GM21447 (cell line): ENCODE results near the gene MAPK1IP1L.
"Not testable (repeated sequence)": the region's sequence is repeated elsewhere in the genome, so short reads cannot be mapped to it uniquely, and the experiment has no call there.

Source experiments
- ATAC-seq: cut with Tn5 transposase; IDR thresholded peaks from one replicate; pipeline ENCODE4 v1.9.1; 2021; ENCODE audit not compliant: unreplicated experiment

Gene MAPK1IP1L

DNA sequence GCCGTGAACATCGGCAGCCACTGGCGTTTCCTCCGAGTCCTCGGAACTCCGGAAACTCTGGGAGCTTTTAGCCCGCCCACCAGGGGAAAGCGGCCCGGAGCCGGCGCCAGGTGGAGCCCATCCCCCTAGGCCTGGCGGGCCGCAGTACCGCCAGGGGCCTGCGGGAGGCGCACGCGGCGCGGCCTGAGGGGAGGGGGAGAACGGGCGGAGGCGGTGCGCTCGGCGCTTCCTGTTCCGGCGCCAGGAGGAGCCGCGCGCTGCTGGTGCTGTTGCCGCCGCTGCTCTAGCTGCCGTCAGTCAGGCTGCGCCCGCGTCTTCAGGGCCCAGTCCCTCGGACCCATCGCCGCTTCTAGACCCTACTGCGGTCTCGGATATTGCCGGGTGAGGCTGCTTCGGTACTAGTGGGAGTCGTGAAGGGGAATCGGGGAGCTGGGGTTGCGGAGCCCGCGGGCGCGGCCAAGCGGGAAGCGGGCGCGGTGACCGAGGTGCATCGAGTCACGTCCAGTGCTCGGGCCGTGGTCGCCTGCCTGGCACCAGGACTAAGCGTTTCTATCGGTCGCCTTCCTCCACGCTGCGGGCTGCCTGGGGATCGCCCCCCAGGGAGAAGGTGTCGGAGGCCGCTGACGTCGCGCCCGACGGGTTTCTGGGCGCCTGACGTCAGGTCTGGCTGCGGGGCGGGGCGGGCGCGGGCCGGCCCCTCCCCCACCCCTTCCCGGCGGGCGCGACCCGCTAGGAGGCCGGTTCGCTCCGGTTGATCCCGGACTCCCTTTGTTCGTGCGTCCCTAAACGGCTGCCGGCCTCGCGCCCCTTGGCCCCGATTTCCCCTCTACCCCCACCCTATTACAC is at the start of gene MAPK1IP1L:
TSS of gene MAPK1IP1L (plus strand) at position 225 of the 846 bp plus-strand sequence. CDS start 10,037 bp downstream, outside the sequence.
- peak; percentile 81 for ATAC-seq

GRCh38 chr14:55005071-55005470 is 46.4 kb upstream of the MAPK1IP1L start:
- no peak for ATAC-seq

- ATAC-seq, result no peak
Observed at GRCh38 chr14:55015006-55015405, 36.4 kb upstream of the MAPK1IP1L start.

DNA sequence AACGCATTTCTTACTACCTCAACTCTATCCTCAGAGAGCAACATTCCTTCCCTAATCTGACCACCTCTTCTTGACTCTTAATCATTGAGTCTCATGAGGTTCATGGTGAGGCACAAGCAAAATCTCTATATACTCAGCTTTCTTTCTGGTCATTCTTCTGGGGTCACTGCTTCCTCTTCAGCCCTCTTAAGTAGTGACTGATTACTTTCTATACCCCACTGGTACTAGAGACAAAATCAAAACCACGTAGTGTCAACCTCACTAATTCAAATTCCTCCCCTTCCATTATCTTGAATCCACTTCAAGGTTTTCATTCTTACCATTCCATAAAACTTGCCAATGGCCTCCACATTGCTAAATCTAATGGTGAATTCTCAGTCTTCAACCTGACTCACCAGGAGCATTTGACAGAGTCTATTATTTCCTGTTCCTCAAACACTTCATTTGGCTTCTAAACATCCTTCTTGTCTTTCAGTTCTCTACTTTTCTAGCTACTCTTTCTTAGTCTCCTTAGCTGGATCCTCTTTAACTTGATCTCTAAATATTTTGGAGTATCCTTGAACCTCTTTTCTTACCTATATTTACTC is 31.4 kb upstream of the MAPK1IP1L start:
- no peak for ATAC-seq

DNA sequence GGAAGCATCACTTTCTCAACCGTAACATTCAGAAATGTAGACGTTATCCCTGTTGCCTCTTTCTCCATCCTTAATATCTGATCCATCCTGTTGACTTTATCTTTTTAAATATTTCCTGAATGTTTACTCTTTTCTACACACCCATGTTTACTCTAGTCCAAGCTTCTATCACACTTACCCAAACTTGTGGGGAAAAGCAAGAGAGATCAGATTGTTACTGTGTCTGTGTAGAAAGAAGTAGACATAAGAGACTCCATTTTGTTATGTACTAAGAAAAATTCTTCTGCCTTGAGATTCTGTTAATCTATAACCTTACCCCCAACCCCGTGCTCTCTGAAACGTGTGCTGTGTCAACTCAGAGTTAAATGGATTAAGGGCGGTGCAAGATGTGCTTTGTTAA is 27.1 kb upstream of the MAPK1IP1L start:
- not testable (repeated sequence) for ATAC-seq

GRCh38 chr14:55025948-55026347 is 25.5 kb upstream of the MAPK1IP1L start:
- no peak for ATAC-seq

GRCh38 chr14:55026441-55026792 is 25.0 kb upstream of the MAPK1IP1L start:
- no peak for ATAC-seq

- peak; percentile 88 for ATAC-seq
Observed at GRCh38 chr14:55026793-55027561, 24.5 kb upstream of the MAPK1IP1L start, which contains the start of the genes SOCS4 and WDHD1. TSS of gene SOCS4 (plus strand) at chr14:55027236. CDS start at chr14:55043042, 15,806 bp downstream. TSS of gene WDHD1 (minus strand) at chr14:55027099. CDS start at chr14:55026787, 312 bp downstream.

DNA sequence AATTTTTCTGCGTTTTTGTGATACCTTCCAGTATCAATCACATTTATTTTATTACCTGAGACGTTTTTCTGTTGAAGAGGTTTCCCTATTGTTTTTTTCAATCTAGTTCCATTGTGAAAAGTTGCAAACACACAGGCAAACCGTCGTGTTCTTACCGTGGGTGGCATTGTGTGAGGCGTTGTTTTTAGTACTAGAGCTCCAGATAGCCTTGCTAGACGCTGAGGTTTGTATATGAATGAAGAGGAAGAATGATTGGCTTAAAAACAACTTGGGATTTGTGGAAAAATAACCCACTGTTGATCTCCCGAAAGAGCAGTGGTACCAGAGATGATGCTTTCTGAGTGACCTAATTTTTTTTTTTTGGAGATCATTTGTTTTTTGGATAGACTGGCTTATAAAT is 23.4 kb upstream of the MAPK1IP1L start:
- ATAC-seq, result no peak

DNA sequence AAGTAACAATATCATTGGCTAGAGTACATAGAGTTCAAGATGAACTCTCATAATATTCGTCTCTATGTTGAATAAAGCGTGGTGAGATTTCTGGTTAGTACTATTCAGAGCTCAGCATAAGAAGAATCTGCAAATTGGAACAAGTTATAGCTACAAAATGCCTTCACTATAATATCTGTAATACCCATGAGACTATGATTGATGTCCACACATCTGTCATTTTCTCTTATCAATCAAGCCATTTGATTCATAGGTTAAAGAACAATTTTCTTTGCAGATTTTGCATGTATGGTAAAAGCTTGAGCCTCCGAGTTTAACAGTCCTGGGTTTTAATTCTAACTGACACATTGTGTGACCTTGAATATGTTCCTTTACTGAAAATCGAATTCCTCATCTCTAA is 23.0 kb upstream of the MAPK1IP1L start:
- no peak for ATAC-seq

GRCh38 chr14:55031190-55031589 is 20.3 kb upstream of the MAPK1IP1L start:
- no peak for ATAC-seq

DNA sequence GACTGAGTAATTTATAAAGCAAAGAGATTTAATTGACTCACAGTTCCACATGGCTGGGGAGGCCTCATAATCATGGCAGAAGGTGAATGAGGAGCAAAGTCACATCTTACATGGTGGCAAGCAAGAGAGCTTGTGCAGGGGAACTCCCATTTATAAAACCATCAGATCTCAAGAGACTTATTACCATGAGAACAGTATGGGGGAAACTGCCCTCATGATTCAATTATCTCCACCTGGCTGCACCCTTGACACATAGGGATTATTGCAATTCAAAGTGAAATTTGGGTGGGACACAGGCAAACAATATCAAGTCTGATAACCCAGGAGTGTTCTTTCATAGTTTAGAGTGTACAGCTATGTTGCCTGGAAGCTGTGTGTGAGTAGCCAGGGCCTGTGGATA is 13.5 kb upstream of the MAPK1IP1L start:
- ATAC-seq, result not testable (repeated sequence)

DNA sequence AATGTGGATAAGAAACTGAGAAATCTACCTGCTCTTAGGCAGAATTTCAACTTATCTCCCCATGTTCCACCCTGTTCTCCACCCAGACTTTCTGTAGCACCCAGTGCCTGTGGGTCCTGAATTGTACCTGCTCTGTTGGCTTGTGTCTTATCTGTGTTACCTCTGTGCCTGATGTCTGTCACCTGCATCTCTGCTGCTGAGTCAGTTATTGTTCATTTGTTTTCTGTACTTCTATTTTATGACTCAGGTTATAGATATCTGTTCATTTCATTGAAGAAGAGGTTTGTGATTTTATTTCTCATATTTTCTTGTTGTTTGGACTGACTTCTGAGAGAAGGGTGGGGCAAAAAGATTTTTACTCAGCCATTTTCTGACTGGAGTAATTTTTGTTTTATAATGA is 12.7 kb upstream of the MAPK1IP1L start:
- ATAC-seq, result no peak

DNA sequence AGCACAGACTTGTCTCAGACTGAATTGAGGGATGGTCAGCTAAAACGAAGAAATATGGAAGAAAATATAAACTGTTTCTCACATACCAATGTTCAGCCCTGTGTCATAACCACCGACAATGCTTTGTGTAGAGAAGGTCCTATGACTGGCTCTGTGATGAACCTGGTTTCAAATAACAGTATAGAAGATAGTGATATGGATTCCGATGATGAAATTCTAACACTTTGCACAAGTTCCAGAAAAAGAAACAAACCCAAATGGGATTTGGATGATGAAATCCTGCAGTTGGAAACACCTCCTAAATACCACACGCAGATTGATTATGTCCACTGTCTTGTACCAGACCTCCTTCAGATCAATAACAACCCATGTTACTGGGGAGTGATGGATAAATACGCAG is 7.9 kb upstream of the MAPK1IP1L start:
- ATAC-seq, result no peak

DNA sequence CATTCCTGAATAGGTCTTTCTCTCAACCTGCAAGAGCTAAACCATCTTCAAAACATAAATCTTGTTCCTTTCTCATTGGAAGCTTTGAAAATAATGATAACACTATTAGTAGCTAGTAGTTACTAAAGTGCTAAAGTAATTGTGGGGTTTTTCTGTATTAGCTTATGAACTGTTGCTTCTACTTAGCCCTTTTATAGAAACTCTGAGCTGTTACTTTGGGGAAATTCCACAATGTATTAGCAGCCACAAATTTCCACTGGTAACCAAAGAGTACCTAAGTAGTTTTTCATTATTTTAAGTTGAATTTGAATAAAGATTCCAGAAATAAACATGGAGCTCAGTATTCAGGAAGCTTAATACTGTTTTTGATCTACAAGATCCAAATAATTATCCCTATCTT is 6.4 kb upstream of the MAPK1IP1L start:
- no peak for ATAC-seq

DNA sequence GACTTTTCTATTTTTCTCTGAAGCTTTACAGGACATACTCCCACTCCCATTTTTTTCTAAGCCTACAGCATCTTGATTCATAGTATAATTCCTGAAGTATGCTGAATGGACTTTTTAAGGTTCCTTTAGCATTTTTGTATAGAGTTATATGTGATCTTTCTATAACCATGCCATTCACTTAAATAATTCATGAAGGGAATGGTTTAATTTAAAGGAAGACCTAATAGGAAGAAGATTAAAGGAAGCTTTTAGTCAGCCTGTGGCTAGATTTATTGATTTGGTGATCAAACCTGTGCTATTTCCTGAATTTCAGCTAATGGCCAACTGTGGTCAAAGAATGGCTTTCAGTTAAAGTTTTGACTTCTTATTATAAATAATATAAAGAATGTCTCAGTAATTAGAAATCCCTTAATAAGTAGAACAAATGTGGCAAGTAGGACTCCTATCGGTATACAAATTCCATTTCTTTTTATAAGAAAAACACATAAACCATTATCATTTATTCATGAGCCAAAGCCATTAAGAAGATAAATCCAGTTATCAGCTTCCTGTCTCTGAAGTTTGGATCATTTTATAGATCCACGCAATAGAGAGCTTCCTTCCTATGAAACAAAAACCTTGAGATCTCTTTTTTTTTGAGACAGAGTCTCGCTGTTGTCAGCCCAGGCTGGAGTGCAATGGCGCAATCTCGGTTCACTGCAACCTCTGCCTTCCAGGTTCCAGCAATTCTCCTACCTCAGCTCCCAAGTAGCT is 4.0 kb upstream of the MAPK1IP1L start:
- ATAC-seq, result no peak

DNA sequence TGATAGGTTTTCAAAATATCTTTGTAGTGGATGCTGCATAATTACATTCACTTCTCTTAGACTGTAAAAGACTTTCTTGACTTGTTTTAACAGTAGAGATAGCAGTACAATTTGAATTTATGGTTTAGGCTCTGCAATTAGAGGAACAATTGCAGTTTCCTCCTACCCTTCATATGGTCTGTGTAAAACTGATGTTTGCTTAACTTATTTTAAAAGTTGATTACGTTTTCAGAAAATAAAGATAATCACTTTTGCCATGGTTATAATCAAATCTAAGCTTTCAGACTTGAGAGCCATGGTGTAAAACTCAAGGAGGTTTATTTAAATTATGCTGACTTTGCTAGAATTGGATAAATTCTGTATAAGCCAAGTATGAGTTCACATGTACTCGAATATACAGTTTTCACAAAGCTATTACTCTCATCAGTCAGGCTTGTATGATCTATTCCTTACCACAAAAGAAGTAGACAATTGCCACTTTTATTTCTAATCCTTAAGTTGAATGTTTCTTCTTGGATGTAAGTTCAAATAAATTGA is 2.5 kb upstream of the MAPK1IP1L start:
- ATAC-seq, result no peak

DNA sequence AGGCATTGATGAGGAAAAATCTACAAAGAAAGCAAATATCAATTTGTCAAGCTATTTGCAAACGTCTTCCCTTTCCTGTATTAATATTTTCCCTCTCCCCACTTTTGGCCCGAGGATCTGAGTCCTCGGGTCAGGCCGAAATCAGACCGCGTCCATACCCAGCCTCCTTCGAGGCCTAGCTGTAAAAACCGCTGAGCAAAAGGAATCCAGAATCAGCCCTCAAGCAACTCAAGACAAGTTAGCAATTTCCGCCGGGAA is 353 bp upstream of the MAPK1IP1L start:
- no peak for ATAC-seq

DNA sequence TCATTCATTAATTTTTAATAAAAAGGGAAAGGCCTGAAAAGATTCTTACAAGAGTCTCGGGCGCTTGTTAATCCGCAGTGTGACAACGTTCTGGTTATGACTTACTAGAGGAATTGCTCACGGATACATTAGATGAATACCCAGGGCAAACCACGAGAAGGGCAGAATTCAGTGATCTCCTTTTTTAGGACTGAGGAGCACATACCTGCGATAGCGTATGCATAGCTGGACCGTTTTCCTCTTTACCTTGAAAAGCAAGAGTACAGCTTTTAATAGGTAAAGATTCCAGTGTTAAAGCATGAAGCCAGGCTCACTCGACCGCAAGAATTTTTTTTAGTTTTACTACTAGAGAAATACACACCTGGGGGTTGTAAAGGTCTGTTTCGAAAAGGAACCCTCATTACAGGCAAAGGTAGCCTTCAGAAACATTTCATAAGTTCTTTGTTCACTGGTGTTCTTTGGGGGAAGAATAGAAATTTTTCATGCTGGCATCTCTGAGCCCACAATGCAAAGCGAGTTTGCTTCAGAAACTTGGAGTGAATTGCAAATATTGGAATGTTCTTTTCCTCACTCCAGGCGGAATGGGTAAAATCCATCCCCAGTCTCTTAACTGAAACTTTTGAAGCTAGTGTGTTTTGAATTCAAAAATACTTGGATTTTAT is 953 bp downstream of the MAPK1IP1L start:
- peak; percentile 17 for ATAC-seq

- ATAC-seq, result no peak
Observed at GRCh38 chr14:55053018-55053417, 1.6 kb downstream of the MAPK1IP1L start.
